G401.6 (cell line): Measurements from ENCODE around the gene TBC1D12.
"Not testable (repeated sequence)": the region's sequence is repeated elsewhere in the genome, so short reads cannot be mapped to it uniquely, and the experiment has no call there.

ENCODE experiments used
- FAIRE-seq: peaks from 2 replicates; lab custom pipeline; 2012; peaks lifted over from hg19 to GRCh38; lab: Jason Lieb, UNC

TBC1D12 gene

DNA sequence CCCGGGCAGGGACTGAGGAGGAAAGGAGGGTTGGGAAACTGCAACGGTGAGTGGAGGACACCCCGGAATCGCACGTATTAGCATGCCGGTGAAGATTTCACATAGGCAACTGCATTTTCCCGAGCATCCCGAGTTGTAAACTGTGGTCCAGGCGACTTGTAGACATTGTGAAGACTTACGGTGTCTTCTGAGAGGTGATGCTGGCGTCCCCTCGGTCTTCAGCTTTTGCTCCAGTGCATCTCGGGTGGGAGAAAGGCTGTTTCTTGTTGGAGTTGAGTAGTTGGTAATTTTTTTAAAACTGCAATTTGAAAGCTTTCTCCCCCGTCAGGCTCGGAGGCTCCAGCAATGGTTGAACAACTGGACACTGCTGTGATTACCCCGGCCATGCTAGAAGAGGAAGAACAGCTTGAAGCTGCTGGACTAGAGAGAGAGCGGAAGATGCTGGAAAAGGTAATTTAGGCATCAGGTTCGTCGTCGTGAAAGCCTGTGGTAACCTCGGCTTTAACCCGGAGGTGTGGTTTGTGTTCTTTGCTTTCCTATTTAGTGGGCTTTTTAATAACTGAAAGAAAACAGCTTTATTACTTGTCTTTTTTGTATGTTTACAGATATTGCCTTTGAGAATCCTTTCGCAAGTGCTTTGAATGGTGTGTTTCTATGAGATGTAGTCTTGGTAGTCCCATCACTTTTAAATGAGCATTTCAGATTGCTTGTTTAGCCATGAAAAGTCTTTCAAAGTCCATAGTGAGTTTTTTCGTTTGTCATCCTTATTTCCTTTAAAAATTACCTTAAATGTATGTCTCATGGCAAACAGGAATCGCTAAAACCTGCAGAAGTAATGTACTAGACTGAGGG is 143.9 kb downstream of the TBC1D12 start:
- FAIRE-seq = no peak

GRCh38 chr10:94546901-94547185 is 144.5 kb downstream of the TBC1D12 start:
- FAIRE-seq = no peak

- no peak for FAIRE-seq
Measured at GRCh38 chr10:94549221-94549620, 146.9 kb downstream of the TBC1D12 start.

GRCh38 chr10:94567714-94568307 is 165.5 kb downstream of the TBC1D12 start:
- FAIRE-seq = not testable (repeated sequence)

GRCh38 chr10:94571081-94571480 is 168.7 kb downstream of the TBC1D12 start:
- peak; percentile 34 for FAIRE-seq

GRCh38 chr10:94571528-94571927 is 169.2 kb downstream of the TBC1D12 start:
- peak; percentile 31 for FAIRE-seq

DNA sequence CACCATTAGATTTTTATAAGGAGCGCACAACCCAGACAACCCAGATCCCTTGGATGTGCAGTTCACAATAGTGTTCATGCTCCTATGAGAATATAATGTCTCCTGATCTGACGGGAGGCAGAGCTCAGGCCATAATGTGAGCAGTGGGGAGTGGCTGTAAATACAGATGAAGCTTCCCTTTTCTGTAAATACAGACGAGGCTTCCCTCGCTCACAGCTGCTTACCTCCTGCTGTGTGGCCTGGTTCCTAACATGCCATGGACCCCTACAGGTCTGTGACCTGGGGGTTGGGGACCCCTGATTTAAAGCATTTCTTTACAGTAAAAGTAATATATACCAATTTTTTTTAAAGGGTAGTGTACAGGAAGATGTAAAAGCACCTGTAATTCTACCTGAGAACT is 176.4 kb downstream of the TBC1D12 start:
- no peak for FAIRE-seq

DNA sequence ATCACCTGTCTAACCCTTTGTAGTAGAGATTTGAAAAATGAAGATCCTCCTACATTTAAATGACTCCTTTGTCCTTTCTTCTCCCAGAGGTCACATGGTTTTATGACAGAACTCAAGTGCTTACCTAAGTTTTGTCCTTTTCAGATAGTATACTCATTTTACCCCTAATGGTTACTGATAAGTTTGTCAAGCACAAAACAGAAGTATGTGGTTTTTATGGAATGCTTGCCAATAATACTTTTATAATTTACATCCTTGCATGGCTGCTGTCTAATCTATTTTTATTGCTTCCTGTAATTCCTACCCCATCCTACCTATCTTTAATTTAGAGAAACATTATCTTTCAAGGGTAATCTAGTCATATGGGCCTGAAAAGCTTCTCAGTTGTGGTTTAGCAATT is 180.8 kb downstream of the TBC1D12 start:
- FAIRE-seq = no peak
